GM13977 (cell line): ENCODE measurements around the gene TPMT.

ENCODE experiments used
- DNase-seq: peaks from one replicate; pipeline ENCODE4 v3.0.0; 2012; ENCODE audit warnings: low spot score
- CTCF ChIP-seq: IDR thresholded peaks from 2 replicates; pipeline ENCODE4 v1.5.1; 2012; ENCODE audit warnings: mild to moderate bottlenecking, control low read depth; ENCODE audit not compliant: insufficient read depth; ENCODE audit errors: extremely low read depth, missing control alignments
- in situ Hi-C: fragments of 300-500 bp; cut with MboI; formaldehyde crosslinking; loops from one replicate; pipeline ENCODE4 v1.12.0; 2022; ENCODE audit warnings: low sequenced_read_pairs, low pct_unique_long_range_greater_than_20kb, mixed read lengths, inconsistent platforms; ENCODE audit not compliant: unreplicated experiment

The TPMT gene

GRCh38 chr6:18186033-18186432 is 31.2 kb upstream of the TPMT start:
- no peak for TF ChIP-seq CTCF
- no peak for DNase-seq
- in situ Hi-C loops = no loop called here

- TF ChIP-seq CTCF = no peak
- in situ Hi-C loops = no loop called here
- DNase-seq = no peak
Measured at GRCh38 chr6:18185624-18186023, 30.7 kb upstream of the TPMT start.

- no peak for DNase-seq
- in situ Hi-C loops = no loop called here
- TF ChIP-seq CTCF = no peak
Measured at GRCh38 chr6:18183766-18184165, 28.9 kb upstream of the TPMT start.

GRCh38 chr6:18182568-18182967 is 27.7 kb upstream of the TPMT start:
- DNase-seq = no peak
- TF ChIP-seq CTCF = no peak
- in situ Hi-C loops = no loop called here

- no peak for TF ChIP-seq CTCF
- in situ Hi-C loops = no loop called here
- DNase-seq = no peak
Measured at GRCh38 chr6:18179770-18180356, 25.0 kb upstream of the TPMT start.

GRCh38 chr6:18178960-18179615 is 24.2 kb upstream of the TPMT start:
- in situ Hi-C loops = no loop called here
- no peak for TF ChIP-seq CTCF
- DNase-seq = no peak
